COLO668 (cell line): ENCODE measurements around the gene ABHD17A.
A peak's percentile ranks its signal among the peaks of the same experiment; 100 is the strongest.

Source experiments
- DNase-seq: peaks from one replicate; lab custom pipeline; 2025; ENCODE audit not compliant: unreplicated experiment; lab: John Stamatoyannopoulos, UW

The ABHD17A gene

DNA sequence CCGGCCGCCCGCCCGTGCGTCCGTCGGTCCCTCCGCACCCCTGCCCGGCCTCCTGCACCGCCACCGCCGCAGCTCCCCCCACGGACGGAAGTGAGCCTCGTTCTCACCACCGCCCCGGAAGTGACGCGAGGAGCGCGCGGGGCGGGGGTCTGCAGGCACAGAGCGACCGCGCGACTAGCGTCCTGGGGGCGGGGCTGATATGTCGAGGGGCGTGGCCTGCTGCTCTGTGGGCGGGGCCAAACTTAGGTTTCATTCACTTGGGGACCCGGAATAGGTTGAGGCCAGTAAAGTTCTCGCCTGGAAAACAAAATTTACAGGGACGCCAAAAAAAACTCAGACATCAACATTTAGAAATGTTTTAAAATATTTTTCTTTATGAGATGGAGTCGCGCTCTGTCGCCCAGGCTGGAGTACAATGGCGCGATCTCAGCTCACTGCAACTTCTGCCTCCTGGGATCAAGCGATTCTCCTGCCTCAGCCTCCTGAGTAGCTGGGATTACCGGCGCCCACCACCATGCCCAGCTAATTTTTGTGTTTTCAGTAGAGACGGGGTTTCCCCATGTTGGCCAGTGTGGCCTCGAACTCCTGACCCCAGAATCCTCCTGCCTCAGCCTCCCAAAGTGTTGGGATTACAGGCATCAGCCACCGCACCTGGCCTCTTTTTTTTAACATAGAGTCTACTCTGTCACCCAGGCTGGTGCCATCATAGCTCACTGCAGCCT, at the start of gene ABHD17A:
ABHD17A (minus strand) TSS at position 99 of the 722 bp plus-strand sequence. CDS start 3,930 bp downstream, outside the sequence.
- DNase-seq = peak; percentile 96

DNA sequence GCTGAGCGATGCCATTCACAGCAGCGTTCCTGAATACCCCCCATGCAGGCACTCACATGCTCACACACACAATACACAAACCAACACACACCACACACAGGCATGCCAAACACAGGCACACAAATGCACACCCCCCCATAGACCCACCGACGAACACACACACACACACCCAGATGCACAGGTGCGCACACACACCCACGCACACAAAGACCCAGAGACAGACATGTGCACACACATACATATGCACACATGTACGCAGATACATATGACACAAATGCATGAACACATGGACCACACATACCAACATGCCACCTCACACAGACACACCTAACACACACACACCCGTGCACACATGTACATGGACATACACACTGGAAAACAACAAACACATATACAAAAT, 48.6 kb upstream of the ABHD17A start:
- no peak for DNase-seq

DNA sequence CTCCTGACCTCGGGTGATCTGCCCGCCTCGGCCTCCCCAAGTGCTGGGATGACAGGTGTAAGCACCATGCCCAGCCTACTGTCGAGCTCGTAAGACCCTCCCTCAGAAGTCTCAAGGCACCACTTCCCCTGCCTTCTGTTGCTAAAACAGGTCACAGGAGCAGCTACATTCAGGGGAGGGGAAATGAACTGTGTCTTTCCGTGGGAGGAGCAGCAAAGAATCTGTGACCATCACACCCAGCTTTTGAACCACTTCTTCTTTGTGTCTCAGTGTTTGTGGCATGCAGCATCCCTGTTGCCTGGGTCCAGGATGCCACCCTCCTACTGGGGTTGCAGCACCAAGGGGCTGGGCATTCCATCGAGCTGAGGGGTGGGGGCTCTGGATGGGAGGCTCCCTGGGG, 47.9 kb upstream of the ABHD17A start:
- DNase-seq = no peak

DNA sequence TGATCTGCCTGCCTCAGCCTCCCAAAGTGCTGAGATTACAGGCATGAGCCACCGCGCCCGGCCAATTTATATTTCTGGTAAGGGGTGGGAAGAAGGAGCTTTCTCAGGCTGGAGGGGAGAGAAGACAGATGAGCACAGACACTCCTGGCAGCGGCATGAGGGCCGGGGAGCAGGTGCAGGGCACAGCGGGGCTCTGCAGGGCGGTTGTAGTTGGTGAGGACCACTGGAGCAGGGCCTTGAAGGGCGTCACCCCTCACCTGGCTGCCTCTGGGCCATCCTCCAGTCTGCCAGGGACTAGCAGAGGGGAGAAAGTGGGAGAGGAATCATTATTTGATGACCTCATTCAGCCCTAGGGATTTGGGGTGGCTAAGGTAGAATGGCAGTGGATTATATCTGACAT, 47.1 kb upstream of the ABHD17A start:
- no peak for DNase-seq

DNA sequence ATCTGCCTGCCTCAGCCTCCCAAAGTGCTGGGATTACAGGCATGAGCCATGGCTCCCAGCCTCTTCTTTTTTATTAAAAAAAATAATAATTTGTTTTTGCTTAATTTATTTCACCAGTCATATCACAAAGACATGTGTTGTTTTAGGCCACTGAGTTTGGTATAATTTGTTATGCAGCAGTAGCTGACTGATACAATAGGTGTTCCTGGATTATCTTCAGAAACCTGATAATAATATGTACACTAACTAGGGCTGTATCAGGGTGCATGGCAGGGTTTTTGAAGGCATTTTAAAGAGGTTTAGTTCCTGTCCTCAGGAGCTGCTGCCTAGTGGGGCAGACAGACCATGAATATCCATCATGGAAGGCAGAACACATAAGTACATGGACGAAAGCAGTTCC, 46.1 kb upstream of the ABHD17A start:
- DNase-seq = no peak

DNA sequence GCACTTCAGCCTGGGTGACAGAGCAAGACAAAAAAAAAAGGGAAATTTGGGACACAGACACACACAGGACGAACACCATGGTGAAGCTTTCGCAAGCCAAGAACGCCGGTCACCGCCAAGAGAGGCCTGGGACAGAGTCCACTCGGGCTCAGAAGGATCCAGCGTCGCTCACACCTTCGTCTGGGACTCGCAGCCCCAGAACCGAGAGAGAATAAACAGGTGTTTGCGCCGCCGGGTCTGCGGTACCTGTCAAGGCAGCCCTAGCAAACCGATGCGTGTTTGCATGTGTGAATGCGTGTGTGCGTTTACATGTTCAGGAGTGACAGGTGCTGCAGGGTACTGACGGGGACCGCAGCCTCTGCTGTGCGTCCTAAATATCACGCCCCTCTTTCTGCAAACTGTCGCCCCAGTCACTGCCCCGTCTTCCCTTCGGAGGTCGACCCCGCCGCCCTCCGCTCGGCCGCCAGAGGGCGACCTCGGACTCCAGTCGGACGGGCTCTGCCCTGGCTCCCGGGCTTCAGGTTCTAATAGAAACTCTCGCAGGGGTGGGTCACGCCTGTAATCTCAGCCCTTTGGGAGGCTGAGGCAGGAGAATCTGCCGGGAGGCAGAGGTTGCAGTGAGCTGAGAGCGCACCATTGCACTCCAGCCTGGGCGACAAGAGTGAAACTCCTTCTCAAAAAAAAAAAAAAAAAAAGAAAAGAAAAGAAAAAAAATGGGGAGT, 43.9 kb upstream of the ABHD17A start:
- DNase-seq = peak; percentile 79

DNA sequence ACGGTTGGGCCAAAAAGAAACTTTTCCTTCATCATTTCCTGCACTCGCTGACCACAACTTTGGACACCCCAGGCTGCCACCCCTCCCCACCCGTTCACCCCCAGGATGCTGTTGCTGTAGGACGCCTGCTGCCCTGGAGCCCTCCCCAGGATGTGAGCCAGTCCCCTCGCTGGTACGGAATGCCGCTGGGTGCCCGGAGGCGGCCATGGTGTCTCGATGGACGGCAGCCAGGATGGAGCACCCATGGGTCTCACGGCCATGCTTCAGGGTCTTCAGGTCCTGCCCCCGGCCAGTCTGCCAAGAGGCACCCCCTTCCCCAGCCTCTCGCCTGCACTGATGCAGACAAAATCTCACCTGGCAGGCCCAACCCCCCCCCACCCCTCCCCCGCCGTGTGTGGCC, 40.2 kb upstream of the ABHD17A start:
- DNase-seq = no peak

DNA sequence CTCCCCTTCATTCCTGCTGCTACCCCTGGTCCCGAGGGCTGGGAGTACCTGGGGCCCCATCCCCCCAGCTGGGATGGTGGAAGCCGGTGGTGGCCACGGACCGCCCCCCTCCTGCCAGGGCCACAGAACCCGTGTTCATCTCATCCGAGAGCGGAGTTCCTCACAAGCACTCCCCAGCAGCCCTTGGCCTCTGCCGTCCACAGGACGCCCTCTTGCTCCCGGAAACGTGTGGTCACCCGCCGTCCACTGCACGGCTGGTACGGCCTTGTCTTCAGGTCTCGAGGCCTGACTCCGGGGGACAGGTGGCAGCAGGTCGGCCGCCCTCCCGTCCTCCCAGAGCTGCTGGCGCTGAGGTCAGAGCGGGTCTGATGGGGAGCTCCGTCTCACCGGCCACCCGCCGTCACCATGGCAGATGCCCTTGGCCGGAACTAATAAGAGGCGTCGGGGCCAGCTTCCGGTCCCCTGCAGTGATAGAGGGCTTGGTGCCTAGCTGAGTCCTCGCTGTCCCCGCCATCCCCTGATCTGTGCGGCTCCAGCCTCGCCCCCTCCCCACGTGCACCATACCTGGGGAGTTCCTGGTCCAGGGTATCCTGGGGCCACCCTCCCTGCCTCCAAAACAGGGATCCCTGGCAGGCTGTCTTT, 39.1 kb upstream of the ABHD17A start:
- DNase-seq = no peak

DNA sequence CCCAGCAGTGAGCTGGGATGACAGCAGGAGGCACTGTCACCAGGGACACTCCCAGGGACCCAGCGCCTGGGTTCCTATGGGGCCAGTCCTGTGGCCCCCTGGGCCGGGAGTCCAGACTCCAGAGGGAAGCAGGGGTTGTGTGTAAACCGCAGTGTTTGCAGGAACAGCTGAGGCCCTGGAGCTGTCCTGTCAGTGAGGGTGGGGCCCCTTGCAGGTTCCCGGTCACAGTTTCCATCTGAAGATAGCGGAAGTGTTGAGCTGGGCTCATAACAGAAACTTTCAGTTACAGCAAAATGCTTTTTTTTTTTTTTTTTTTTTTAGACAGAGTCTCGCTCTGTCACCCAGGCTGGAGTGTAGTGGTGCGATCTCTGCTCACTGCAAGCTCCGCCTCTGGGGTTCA, 38.0 kb upstream of the ABHD17A start:
- no peak for DNase-seq

DNA sequence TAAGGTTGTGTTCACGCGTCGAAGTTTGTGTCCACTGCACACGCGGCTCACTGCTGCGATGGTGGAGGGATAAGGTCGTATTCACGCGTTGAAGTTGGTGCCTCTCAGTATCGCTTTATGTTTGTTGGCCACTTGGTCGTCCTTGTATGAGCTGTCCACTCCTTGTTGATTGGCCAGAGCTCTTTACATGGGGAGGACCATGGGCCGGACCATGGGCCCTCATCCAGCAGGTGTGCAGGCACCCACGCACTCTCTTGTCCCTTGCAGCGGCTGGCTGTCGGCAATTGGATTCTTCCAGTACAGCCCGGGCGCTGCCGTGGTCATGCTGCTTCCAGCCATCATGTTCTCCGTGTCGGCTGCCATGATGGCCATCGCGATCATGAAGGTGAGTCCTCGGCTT, 37.5 kb upstream of the ABHD17A start:
- no peak for DNase-seq

DNA sequence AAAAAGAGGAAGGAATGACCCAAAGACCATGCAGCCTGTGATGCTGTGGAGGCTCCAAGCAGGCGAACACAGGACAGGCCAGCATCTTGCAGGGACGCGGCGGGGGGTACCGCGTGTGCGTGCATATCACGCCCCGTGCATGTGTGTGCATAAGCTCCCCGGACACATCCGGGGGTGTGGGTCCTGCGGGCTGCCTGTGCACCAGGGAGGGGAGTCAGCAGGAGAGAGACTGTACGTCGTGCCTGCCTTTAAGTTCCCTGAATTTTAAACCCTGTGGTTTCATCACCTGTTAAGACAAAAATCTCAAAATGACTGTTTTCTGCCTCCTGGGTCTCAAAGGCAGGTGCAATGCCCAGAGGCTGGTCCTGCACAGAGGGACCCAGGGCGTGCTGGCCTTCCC, 36.5 kb upstream of the ABHD17A start:
- no peak for DNase-seq

DNA sequence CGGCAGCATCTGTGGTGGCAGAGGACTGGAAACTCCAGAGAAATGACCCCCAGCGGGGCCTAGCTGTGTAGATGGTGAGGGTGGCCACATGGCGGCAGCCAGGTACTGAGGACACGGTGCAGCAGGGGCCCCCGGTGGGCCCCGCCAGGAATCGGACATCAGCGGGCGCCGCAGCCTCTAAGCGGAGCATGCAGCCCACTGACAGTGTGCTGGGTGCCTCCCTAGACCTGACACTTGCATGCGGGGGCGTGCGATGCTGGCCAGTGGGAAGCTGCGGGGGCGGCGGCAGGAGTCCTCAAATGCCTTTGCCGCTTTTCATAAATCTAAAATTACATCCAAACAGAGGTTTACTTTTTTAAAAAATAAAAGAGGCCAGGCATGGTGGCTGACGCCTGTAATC, 36.0 kb upstream of the ABHD17A start:
- DNase-seq = no peak

DNA sequence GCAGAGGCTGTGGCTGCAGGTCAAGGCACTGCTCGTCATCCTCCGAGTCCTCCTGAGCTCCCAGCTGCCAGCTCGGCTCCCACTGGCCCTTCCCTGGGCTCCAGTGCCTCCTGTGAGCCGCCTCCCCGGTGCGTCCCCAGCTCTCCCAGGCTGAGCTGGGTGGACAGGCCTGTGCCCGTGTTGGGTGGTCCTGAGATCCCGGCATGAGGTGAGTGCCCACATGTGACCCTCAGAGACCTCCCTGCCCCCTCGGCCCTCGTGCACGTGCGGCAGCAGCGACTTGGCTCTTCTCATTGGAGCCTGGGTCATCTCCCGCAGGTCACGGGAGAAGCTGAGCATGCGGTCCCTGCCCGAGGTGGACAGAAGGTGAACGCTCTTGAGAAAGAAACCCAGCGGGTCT, 35.3 kb upstream of the ABHD17A start:
- no peak for DNase-seq

DNA sequence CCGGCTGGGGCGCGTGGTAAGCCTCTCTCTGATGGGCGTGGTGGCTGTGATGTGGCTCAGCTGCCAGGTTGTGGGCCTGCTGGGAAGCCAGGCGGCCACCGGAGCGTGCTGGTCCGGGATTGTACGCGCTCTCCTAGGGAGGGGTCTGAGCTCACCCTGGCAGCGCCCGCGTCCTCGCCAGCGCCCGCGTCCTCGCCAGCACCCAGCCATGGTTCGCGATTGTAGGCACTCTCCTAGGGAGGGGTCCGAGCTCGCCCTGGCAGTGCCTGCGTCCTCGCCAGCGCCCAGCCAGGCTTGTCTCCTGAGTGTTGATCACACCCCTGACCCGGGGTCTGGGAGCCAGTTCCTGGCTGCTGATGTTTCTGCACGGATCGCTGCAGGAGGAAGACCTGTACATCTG, 33.7 kb upstream of the ABHD17A start:
- DNase-seq = no peak

DNA sequence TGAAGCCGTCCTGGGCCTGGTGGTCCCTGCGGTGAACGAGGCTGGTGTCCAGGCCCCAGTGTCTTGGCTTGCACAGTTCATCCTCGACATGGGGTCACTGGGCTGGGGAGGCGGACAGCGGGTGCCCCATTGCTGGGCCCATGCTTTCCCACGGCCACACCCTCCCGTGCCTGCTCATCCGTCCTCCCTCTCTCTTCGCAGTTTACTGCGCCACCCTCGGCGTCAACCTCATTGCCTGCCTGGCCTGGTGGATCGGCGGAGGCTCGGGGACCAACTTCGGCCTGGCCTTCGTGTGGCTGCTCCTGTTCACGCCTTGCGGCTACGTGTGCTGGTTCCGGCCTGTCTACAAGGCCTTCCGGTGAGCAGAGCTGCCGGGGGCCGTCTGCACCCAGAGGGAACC, 32.6 kb upstream of the ABHD17A start:
- DNase-seq = no peak

DNA sequence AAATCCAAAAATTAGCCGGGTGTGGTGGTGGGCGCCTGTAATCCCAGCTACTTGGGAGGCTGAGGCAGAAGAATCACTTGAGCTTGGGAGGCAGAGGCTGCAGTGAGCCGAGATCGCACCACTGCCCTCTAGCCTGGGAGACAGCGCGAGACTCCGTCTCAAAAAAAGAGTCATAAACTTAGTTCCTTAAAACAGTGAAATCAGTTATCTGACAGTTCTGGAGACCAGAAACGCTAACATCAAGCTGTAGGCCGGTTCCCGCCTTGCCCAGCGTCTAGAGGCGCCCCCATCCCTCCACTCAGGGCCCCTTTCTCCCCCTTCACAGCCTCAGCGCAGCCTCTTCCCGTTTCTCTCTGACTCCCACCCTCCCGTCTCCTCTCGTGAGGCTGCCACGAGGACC, 31.9 kb upstream of the ABHD17A start:
- no peak for DNase-seq

DNA sequence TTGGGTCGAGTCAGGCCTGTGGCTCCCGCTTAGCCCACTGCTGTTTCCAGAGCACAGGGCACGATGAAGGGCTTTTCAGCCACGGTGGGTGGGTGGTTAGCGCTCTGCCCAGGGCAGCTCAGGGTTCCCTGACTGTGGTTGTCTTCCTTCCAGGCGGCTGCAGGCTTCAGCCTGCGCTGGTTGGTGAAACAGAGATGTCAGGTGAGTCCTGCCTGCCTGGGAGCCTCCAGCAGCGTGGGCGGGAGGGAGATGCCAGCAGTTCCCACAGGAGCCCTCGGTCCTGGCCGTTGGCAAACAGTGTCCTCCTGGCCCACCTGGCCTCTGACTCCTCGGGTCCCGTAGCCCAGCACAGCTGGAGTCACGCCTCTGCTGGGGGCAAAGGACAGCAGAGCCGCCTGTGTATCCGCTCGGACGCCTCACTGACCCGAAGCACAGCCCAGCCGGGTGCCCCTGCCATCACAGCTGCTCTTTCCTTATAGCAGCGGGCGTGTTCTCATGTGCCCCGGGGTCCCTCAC, 29.6 kb upstream of the ABHD17A start:
- no peak for DNase-seq

DNA sequence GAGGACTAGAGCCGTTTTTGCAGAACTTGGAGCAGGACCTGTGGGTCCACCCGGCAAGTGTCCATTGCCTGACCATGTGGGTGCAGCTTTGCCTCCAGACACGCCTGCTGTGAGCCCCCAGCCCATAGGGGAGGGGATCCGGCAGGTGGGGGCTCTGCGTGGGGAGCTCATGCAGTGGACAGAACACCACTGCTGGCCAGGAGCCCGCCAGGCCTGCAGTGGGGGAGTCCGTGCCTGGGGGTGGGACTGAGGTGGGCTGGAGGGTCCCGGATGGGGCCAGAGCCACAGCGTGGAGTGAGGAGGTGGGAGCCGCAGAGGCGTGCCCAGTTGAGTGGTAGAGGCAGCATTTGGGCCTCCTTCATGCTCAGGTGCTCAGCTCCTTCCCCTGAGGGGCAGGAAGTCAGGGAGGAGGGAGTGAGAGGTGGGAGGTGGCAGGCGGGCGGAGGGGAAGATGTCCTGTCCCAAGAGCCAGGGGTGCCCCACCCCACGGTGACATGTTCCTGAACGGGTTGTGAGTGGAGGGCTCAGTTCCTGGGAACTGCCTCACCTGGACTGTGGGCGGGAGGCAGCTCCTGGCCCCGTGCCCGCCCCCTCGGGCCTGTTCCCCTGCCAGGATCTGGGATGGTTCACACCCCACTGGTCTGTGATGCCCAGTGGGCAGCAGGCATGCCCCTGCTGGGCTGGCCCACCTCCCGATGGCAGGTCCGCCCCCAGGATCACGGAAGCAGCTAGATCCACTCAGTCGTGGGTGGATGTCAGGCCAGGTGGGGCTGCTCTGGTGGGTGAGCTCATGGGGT, 28.7 kb upstream of the ABHD17A start:
- DNase-seq = no peak

DNA sequence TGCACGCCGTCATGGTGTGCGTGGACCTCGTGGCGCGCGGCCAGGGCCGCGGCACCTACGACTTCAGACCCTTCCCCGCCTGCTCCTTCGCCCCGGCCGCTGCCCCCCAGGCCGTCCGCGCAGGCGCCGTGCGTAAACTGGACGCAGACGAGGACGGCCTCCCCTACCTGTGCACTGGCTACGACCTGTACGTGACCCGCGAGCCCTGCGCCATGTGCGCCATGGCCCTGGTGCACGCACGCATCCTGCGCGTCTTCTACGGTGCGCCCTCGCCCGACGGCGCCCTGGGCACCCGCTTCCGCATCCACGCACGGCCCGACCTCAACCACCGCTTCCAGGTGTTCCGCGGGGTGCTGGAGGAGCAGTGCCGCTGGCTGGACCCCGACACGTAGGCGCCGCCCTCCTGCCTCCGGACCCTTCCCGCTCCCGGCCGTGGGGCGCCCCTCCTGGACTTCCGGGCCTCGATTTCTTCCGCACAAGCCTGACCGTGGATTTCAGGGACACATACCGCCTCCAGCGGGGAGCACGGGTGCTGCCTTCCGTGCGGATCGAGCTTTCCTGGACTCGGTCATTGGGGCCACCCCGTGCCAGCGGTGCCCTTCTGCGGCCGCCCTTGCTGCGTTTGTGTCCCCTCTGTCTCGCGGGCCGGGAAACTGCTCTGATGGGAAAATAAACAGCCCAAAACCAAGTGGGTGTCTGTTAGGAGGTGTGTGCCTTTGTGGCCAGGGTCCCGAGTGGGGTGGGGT, 27.6 kb upstream of the ABHD17A start:
- DNase-seq = no peak

DNA sequence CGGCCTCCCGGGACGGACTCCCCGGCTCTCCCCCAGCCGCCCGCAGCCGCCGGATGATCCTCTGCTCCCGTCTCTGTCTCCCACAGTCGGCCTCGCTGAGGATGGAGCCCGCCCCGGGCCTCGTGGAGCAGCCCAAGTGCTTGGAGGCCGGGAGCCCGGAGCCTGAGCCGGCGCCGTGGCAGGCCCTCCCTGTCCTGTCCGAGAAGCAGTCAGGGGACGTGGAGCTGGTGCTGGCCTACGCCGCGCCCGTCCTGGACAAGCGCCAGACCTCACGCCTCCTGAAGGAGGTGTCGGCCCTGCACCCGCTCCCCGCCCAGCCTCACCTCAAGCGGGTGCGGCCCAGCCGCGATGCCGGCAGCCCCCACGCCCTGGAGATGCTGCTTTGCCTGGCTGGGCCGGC, 26.7 kb upstream of the ABHD17A start:
- no peak for DNase-seq

DNA sequence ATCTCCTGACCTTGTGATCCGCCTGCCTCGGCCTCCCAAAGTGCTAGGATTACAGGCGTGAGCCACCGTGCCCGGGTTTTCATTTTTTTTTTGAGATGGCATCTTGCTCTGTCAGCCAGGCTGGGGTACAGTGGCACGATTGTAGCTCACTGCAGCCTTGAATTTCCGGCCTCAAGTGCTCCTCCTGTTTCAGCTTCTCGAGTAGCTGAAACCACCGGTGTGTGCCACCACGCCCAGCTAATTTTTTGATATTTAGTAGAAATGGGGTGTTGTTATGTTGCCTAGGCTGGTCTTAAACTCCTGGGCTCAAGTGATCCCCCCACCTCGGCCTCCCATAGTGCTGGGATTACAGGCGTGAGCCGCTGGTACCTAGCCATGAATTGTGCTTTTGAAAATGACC, 25.8 kb upstream of the ABHD17A start:
- no peak for DNase-seq
